Measurements from ENCODE around the gene ACRV1.

The ACRV1 gene

DNA sequence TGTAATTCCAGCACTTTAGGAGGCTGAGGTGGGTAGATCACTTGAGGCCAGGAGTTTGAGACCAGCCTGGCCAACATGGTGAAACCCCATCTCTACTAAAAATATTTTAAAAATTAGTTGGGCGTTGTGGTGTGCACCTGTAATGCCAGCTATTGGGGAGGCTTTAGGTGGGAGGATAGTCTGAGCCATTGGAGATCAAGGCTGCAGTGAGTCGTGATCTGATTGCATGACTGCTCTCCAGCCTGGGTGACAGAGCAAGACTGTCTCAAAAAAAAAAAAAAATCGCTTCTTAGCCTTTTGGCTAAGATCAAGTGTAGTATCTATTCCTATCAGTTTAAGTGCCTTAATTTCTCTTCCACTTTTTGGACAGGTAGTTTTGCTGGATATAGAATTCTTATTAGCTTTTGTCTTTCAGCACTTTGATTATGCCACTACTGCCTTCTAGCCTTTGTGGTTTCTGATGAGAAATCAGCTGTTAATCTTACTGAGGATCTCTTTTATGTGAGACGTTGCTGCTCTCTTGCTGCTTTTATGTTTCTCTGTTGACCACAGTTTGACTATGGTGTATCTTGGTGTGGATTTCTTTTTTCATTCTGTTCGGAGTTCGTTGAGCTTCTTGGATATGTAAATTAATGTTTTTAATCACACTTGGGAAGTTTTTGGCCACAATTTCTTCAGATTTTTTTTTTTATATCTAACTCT is 31.0 kb downstream of the ACRV1 start:
- no peak for DNase-seq

- no peak for DNase-seq
Observed at GRCh38 chr11:125645871-125646270, 34.8 kb downstream of the ACRV1 start.

DNA sequence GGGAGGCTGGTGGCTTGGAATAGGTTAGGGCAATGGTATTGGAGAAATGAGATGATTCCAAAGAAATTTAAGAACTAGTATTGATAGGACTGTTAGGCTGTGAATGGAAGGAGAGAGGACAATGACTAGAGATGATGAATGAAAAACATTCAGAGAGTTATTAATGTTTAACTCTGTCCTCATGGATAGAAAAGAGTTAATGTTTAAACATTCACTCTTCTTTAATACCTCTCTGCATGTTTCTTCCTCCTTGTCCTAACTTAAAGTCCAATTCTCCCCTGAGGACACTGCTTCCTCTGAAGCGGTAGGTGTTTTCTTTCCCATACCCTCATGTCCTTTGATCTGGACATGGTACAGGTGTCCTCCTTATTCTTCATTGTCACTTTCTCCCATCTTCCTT is 42.3 kb downstream of the ACRV1 start:
- no peak for DNase-seq

GRCh38 chr11:125637840-125638239 is 42.8 kb downstream of the ACRV1 start:
- DNase-seq = no peak

GRCh38 chr11:125627236-125627910 is 53.3 kb downstream of the ACRV1 start:
- DNase-seq = no peak

DNA sequence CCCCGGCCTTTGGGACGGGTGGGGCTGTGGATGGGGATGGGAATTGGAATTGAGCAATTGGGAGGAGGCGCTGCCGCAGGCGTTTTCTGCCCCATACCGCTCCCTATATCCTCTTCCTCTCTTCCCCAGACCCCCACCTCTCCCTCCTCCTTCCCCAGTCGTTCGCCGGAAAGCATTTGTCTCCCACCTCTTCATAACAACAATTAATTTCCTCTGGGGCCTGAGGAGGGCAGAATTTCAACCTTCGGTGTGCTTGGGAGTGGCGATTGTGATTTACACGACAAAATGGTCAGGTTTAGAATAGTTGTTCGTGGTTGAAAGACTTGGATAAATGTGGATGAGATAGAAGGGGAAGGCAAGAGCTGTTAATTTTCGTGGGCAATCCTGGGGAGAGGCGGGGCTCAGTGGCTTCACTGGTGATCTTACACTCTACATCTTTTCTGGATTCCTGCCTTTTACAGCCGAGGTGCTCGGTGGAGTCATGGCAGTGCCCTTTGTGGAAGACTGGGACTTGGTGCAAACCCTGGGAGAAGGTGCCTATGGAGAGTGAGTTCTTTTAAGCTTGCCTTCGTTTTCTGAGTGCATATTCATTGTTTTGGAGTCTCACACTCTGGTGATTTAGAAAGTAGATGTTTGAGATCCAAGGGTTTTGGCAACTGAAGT is 54.2 kb downstream of the ACRV1 start:
- DNase-seq = no peak

- DNase-seq = peak; percentile 29
Observed at GRCh38 chr11:125625630-125626287, 54.9 kb downstream of the ACRV1 start.

DNA sequence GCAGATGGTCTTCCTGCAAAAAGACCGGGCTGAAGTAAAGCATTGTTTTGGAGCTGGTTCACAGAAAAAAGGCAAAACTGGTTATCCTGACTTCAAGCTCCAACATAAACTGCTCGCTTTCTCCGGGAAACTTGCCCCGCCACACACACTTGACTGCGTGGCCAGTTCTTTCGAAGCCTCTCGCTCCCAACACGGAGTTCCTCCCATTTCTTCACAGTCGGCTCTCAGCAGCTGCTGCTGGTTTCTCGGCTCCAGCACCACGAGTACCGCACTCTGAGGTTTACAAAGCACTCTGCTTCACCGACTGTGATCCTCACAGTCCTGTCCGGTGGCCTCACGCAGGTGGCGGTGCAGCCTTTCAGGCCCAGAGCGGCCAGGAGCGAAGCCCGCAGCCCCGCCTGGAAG is 55.4 kb downstream of the ACRV1 start:
- no peak for DNase-seq

DNA sequence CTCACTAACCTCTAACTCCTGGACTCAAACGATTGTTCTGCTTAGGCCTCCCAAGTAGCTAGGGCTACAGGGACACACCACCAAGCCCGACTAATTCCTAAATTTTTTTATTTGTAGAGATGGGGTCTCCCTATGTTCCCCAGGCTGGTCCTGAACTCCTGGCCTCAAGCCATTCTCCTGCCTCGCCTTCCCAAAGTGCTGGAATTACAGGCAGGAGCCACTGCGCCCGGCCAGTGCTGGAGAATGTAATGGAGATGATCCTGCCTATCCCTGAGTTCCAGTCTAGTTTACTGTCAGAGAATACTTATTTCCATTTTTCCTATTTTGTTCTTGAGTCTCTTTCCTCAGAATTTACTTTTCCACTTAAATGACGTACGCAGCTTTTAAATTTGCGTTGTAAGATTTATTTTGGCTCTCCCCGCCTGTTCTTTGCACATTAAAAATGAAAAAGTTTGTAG is 55.9 kb downstream of the ACRV1 start, which contains the start of gene CHEK1:
Gene CHEK1 (plus strand): TSS at position 408 of the 458 bp plus-strand sequence. CDS start 1,606 bp downstream, outside the sequence.
- no peak for DNase-seq

- no peak for DNase-seq
Observed at GRCh38 chr11:125623064-125623463, 57.6 kb downstream of the ACRV1 start.

GRCh38 chr11:125621995-125622394 is 58.7 kb downstream of the ACRV1 start:
- no peak for DNase-seq

Data from NCI-H2081 treated with DMSO at 0.1 percent for 48 hours (cell line).